Stimulated activated CD4-positive, alpha-beta T cell treated with anti-CD3 and anti-CD28 coated beads, Interleukin-4, amount 100 ng/mL, for 1 hour (primary cell): Measurements from ENCODE around the gene WDR20.
"Not testable (repeated sequence)": the region's sequence is repeated elsewhere in the genome, so short reads cannot be mapped to it uniquely, and the experiment has no call there.

ENCODE experiments used
- DNase-seq: peaks from one replicate; pipeline ENCODE4 v3.0.0-alpha.2; 2020

WDR20 gene, protein sequence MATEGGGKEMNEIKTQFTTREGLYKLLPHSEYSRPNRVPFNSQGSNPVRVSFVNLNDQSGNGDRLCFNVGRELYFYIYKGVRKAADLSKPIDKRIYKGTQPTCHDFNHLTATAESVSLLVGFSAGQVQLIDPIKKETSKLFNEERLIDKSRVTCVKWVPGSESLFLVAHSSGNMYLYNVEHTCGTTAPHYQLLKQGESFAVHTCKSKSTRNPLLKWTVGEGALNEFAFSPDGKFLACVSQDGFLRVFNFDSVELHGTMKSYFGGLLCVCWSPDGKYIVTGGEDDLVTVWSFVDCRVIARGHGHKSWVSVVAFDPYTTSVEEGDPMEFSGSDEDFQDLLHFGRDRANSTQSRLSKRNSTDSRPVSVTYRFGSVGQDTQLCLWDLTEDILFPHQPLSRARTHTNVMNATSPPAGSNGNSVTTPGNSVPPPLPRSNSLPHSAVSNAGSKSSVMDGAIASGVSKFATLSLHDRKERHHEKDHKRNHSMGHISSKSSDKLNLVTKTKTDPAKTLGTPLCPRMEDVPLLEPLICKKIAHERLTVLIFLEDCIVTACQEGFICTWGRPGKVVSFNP

DNA sequence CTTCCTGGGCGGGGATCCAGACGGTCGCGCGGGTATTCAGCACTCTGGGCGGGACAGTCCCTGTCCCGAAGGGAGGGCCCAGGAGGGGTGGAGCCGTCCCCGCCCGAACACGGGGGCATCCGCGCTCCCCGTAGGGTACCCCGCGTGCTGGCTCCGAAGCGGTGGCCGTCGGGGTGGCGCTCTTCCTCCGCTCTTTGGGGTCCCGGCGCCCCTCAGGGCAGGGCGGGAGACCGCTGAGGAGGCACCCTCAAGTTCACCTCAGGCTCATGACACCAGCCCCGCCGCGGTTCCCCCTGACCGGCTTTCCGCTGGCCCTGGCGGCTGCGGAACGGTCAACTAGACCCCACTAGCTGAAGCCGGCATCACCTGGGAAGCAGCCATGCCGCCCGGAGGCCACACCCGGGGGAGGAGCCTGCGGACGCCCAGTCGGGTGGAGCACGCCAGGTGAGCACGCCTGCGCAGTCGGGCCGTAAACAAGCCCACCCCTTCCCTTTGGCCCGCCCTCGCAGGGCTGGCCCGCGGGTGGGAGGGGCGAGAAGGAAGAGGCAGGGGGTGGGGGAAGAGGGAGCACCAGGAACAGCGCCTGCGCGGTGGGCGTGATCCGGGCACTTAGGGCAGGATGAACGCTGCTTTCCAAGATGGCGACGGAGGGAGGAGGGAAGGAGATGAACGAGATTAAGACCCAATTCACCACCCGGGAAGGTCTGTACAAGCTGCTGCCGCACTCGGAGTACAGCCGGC lies at the start of gene WDR20:
Gene WDR20, plus strand, starts transcription at position 612 of the 741 bp plus-strand sequence. Its CDS starts 27 bp downstream, at position 639.
- peak; percentile 99 for DNase-seq

DNA sequence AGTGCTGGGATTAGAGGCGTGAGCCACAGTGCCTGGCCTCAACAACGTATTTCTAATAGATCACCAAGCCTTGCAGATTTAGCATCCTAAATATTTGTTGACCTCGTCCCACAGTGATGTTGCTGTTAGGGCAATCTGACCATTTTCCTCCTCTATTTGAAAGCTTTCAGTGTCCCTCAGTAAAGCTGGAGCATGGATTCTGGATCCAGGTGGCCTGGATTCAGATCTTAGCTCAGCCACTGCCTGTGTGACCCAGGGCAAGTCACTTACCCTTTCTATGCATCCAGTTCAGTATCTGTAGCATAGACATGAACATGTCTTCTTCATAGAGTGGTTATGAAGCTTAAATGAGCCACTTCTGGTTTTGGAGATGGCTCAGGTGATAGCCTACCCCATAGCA lies 49.0 kb upstream of the WDR20 start:
- DNase-seq, result no peak

DNA sequence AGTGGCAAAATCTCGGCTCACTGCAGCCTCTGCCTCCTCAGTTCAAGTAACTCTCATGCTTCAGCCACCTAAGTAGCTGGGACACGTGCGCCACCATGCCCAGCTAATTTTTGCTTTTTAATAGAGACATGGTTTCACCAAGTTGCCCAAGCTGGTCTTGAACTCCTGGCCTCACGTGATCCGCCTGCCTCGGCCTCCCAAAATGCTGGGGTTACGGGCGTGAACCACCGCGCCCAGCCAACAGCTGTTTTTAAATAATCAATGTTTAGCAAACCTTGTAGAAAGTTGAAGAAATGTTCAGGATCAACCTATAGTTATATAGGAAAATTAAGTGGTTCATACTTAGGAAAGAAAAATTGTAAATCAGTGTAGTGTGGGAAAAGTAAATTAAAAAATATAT lies 46.9 kb upstream of the WDR20 start:
- DNase-seq, result no peak

DNA sequence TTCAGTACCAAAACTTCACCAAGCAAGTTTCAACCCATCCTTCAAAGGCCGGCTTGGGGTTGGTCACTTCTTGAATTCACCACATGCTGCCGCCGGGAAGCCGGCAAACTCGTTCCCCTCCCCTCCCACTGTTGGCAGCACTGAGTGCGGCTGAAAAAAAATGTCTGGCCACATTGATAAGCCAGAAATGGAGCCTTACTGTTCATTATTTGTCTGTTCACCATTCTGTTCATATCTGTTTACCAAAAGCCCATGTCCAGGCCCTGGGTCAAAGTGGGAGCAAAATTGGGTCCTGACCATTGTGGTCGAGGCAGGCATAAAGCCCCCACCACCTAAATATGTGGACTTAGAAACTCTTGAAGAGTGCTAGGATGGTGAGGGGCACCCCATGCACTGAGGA lies 45.6 kb upstream of the WDR20 start:
- no peak for DNase-seq

DNA sequence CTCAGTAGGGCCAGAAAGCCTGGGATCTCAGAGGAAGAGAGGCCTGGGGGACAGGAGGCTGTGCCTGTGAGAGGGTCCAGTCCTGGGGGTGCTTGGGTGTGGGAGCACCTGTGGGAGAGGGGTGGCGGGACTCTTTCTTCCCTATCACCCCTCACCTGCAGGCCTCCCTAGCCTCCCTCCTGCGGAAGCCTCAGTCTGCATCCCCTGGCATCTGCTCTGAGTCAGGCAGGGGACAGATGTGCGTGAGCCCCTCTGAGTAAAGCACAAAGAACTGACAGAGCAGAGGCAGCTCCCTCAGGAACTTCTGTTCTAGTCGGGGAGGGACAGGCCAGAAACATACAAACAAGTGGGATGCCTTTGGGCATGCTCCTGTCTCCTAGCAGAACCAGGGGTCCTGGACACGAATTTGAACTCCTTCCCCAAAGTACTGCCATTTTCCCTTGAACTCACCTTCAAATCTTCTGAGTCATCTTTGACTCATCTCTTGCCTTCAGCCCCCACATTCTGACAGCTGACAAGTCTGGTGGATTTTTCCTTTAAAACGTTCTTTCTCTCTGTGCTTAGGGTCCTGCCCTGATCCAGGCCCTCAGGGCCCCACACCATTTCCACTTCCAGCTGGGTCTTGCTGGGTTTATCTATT lies 44.3 kb upstream of the WDR20 start:
- no peak for DNase-seq

DNA sequence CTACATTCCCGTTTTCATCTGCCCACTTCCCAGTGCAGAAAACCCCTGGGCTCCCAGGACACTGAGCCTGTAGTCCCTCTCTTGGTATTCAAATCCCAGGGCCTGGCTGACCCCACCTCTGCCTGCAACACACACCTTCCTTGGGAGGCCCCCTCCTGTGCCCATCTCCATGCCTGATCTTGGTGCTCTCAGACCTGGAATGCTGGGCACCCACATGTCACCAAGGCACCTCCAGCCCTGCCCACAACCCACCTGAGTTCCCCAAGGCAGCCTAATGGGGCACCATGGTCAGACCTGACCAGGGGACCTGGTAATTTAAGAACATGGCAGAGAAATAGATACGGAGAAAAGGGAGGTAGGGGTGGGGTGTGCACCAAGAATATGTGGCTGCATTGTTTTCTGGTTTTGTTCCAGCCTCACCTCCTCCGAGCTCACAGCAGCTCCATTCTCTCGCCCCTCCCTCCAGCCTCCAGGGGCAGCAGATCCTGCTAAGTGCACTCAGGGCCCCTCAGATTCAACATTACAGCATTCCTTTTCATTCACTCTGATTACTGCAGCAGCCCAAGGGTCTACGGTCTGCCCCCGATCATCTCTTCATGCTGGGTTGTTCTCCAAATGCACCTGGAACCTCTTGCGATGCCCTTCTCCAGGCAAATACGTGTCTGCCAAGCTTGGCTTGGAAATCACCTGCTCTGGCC lies 43.7 kb upstream of the WDR20 start:
- DNase-seq, result no peak

DNA sequence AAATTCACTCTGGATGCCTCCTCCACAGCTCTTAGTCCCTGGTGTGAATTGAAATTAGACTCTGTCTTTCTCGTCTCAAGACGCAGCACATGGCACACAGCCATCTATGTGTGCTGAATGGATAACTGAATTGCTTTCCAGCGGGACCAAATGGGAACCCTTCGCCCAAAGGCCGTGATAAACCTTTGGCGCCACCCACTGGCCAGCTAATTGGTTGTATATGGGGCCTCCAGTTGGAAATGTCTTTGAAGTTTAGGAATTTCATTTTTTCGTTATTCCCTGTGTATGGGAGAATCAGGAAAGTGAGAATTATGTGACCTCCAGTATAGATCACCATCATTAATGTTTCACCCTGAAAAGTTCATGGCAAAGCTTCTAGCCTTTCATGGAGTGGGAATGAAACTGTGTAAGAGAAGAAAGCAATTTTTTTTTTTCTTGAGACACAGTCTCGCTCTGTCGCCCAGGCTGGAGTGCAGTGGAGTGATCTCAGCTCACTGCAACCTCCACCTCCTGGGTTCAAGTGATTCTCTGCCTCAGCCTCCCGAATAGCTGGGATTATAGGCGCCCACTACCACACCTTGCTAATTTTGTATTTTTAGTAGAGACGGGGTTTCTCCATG lies 43.0 kb upstream of the WDR20 start:
- DNase-seq, result peak; percentile 74

DNA sequence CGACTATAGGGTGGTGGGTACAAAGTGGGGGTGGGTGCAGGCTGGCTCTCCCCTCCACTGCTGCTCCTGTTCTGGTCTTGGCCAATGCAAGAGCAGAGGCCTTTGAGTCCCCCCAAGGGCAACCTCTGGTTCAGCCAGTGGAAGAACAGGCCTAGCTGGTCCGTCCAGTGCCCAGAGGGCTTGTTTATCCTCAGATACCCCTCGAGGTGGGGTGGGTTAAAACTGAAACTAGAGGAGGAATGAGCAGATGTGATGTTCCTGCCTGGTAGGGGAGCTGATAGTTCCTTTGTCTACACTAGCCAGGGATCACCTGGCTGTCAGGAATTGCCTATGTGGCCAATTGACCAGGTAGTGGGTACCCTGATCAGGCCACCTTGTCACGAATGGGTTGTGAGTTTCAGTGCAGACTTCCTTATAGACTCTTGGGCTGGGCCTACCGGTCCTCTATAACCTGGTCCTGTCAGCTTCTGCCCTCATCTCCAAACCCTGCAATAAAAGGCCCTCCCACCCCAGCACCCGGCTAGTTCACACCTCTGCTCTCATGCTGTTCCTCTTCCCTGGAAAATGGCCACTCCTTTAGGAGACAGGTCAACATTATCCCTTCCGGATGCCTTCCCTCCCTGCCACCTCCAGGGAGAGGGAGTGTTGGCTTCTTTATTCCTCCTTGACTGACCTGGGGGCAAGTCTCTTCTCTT lies 42.1 kb upstream of the WDR20 start:
- DNase-seq, result no peak

DNA sequence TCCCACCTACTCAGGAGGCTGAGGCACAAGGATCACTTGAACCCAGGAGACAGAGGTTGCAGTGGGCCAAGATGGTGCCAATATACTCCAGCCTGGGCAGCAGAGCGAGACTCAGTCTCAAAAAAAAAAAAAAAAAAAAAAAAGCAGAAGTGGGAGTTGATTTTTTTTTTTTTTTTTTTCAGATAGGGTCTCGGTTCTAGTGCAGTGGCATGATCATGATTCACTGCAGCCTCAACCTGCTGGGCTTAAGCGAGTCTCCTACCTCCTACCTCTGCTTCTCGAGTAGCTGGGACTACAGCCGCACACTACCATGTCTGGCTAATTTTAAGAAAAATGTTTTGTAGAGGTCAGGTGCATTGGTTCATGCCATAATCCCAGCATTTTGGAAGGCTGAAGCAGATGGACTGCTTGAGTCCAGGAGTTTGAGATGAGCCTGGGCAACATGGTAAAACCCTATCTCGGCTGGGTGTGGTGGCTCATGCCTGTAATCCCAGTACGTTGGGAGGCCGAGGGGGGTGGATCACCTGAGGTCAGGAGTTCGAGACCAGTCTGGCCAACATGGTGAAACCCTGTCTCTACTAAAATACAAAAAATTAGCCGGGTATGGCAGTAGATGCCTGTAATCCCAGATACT lies 36.5 kb upstream of the WDR20 start:
- DNase-seq, result no peak

DNA sequence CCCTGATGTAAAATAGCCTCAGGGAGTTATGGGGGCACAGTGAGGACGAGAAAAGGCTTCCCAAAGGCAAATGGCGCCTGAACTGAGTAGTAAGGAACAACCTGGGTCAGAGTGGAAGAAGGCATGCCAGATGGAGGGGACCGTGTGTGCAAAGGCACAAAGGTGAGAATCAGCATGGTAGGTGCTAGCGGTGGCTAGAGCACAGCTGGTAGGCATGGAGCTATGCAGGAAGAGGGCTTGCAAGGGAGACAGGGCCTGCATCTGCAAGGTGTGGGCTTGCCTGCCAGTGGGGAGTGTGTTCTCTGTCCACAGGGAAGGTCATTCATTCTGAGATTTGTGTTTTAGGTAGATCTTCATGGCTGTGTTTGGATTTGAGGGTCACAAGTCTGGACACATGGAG lies 34.3 kb upstream of the WDR20 start:
- no peak for DNase-seq

DNA sequence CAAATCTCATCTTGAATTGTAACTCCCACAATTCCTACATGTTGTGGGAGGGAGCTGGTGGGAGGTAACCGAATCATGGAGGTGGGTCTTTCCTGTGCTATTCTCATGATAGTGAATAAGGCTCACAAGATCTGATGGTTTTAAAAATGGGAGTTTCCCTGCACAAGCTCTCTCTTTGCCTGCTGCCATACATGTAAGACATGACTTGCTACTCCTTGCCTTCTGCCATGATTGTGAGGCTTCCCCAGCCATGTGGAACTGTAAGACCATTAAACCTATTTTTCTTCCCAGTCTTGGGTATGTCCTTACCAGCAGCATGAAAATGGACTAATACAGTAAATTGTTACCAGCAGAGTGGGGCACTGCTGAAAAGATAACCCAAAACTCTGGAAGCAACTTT lies 30.4 kb upstream of the WDR20 start:
- not testable (repeated sequence) for DNase-seq

DNA sequence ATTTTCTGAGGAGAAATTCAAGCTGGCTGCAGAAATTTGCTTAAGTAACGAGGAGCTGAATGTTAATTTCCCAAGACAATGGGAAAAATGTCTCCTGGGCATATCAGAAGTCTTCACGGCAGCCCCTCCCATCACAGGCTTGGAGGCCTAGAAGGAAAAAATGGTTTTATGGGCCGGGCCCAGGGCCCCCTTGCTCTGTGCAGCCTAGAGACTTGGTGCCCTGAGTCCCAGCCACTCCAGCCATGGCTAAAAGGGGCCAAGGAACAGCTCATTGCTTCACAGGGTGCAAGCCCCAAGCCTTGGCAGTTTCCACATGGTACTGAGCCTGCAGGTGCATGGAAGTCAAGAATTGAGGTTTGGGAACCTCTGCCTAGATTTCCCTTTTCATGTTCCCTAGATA lies 28.6 kb upstream of the WDR20 start:
- no peak for DNase-seq

DNA sequence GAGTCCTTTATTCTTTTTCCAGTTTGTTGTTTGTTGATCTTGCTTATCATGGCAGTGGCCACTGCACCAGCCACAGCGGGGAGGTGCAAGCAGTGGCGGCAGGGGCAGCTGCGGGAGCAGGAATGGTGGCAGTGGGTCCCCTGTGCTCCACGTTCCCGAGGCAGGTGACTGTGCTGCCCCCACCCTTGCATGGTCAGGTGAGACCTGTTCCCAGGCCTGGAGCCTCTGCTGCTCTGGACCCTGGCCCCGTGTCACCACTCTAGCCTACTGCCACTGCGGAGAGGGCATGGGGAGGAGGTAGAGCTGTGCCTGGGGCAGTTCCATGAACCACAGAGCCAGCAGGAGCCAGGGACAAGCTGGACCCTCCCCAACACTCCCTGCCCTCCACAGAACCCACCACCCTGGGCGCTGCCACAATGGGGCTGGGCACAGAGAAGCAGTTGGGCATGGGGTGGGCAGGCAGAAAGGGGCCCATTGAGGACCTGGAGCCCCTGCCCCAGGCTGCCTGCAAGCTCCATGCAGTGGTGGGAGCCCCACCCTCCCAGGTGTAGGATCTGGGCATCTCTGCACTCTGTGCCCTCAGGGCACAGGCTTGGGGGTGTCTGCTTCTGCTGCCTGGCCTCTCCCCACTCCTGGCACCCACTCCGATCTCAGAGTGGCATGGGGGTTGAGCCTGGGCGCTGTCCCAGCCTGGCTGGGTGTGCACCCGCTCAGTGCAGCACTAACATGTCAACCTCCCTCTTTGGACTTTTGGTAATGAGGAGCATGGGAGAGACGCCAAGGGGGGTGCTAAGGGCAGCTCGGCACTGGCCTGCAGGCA lies 23.1 kb upstream of the WDR20 start:
- no peak for DNase-seq

DNA sequence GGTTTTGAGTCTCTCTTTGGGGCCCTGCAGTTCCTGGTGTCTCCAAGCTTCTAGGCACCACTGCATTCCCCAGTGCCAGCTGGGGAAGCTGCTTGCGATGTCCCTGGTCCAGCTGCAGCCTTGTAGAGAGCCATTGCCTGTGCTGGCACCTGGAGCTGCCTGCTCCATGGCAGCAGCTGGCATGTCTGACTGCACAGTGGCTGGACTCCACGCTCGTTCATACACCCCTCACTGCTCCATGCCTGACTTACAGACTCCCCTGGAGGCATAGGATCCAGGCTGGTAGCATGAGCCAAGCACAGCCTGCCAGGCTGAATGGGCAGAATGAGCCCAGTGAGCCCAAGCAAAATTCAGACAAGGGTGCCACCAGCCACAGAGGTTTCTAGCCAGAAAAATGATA lies 21.8 kb upstream of the WDR20 start:
- DNase-seq, result no peak

DNA sequence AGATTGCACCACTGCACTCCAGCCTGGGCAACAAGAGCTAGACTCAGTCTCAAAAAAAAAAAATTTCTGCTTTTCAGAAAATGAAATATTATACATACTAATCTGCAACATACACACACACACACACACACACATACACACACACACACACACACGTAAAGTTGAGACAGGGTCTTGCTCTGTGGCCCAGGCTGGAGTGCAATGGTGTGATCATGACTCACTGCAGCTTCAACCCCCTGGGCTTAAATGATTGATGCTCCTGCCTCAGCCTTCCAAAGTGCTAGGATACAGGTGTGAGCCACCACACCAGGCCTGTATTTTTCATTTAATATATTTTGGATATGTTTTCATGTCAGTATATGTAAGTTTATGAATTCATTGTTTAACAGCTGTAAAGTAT lies 18.8 kb upstream of the WDR20 start:
- DNase-seq, result no peak

DNA sequence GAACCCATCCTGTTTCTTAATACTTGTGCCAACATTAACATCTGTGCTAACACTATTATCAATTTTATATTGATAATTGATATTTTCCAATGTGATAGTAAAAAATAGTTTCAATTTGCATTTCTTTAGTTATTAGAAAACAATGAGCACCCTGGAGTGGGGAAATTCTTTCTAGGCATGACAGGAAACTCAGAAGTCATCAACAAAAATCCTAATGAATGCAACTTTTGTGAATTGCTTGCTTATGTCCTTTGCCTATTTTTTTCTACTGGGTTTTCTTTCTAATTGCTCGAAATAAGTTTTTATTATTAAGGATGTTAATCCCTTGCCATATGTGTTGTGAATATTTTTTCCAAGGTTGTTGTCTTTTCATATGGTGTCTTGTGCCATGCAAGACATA lies 18.1 kb upstream of the WDR20 start:
- DNase-seq, result no peak

DNA sequence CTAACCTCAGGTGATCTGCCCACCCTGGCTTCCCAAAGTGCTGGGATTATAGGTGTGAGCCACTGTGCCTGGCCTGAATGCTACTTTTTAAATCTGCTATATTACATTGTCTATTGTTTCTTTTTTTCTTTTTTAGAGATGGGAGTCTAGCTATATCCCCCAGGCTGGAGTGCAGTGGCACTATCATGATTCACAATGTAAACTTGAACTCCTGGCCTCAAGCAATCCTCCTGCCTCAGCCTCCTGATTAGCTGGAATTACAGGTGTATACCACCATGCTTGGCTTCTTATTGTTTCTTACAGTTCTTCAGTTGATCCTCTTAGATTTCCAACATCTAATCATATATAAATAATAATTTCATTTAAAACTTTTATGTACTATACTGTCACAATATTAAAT lies 15.3 kb upstream of the WDR20 start:
- no peak for DNase-seq

DNA sequence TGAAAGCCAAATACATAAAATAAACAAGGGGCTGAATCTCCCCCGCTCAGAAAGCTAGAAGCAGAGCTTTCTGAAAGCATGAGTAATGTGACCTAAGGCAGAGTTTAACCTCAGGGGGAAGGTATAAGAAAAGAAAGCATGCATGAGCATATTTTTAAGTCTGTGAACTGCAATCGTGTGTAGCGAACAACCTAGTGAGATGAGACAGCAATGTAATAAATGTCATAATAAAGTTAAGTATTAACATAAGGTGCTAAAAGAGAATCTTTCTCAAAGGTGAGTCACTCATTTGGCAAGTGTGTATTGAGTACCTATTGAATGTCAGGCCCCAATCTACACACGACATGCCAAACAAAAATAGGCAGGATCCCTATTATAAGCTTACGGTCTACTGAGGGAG lies 14.2 kb upstream of the WDR20 start:
- DNase-seq, result no peak

DNA sequence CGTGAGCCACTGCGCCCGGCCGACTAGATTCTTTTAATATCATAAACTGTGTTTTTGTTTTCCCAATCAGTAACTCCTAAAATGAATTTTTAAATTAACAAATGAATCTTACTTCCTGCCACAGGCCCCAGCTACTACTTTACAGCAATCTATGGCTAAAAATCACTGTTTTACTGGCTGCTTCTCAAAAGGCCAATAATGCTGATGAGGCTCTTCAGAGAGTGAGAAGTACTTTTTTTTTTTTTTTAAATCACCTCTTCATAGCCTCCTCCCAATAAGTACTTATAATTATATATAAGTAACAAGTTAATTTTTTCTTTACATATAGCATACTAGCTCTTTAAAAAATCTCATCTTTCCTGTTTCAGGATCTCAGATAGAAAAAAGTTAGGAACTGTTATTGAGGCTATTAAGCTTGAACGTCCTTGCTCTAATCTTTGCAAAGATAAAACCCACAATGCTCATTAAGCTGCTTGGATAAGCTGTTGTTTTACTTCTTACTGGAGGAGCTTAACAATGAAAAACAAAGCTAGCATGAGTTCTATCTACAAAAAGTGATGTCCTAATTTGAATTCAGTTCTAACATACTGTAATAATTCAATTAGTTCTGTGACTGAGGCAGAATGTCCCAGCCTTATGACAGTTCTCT lies 12.8 kb upstream of the WDR20 start:
- DNase-seq, result no peak

DNA sequence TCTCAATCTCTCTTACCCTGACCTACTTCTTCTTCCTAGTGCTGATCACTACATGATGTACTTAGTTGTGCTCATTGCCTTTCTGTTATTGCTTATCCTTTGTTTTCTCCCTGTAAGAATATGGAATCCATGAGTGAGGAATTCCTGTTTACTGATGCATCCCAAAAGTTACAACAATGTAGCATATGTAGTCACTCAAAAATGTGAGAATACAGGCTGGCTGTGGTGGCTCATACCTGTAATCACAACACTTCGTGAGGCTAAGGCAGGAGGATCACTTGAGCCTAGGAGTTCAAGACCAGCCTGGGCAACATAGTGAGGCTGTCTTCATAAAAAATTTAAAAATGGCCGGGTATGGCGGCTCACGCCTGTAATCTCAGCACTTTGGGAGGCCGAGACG lies 8.0 kb upstream of the WDR20 start:
- DNase-seq, result no peak
